OCI-LY7 (cell line): ENCODE data around the gene LRP5. TPM values are rescaled to one million over a fixed set of nuclear protein-coding genes. Genes with fewer than 3 reads are reported as not detected.

Source experiments
- BruUV-seq: library from RNA; stranded (reverse); fragments of 400-500 nt; replicated peaks from 2 replicates; lab custom pipeline; 2021; lab: Mats Ljungman, UMichigan
- CTCF ChIA-PET: fragments of 300-600 bp; sonication (Branson Sonifier 250); formaldehyde crosslinking; loops from one replicate; lab custom pipeline; 2022; ENCODE audit warnings: antibody characterized with exemption; ENCODE audit not compliant: unreplicated experiment; lab: Charles Lee
- POLR2A ChIA-PET: fragments of 300-600 bp; sonication (Branson Sonifier 250); formaldehyde crosslinking; loops from one replicate; lab custom pipeline; 2022; ENCODE audit warnings: antibody characterized with exemption; lab: Charles Lee
- DNase-seq: peaks from one replicate; pipeline ENCODE4 v3.0.0-alpha.2; 2015; ENCODE audit warnings: low spot score
- H2AFZ ChIP-seq: fragments of 200-600 bp; sonication (generic), shearing (Covaris generic); 2 replicates; pipeline ENCODE4 v1.6.1; 2014; ENCODE audit warnings: mild to moderate bottlenecking, antibody characterized with exemption, low read length, moderate library complexity
- H3K27ac ChIP-seq: fragments of 200-600 bp; sonication (generic); 2 replicates; pipeline ENCODE4 v1.5.1; 2014; ENCODE audit warnings: mixed run types, low read depth, mild to moderate bottlenecking, moderate library complexity, low read length, inconsistent platforms; ENCODE audit not compliant: poor library complexity, severe bottlenecking
- H3K36me3 ChIP-seq: fragments of 200-600 bp; sonication (generic); 2 replicates; pipeline ENCODE4 v1.6.1; 2014; ENCODE audit warnings: mild to moderate bottlenecking, antibody characterized with exemption, low read length, moderate library complexity, mixed read lengths; ENCODE audit not compliant: insufficient read depth
- H3K4me1 ChIP-seq: fragments of 200-600 bp; sonication (generic); 2 replicates; pipeline ENCODE4 v1.5.1; 2014; ENCODE audit warnings: mild to moderate bottlenecking, low read length; ENCODE audit not compliant: insufficient read depth, poor library complexity, severe bottlenecking
- H3K4me2 ChIP-seq: fragments of 200-600 bp; sonication (generic); 2 replicates; pipeline ENCODE4 v1.6.1; 2014; ENCODE audit warnings: mild to moderate bottlenecking, low read length
- H3K4me3 ChIP-seq: fragments of 200-600 bp; sonication (generic); 2 replicates; pipeline ENCODE4 v1.5.1; 2014; ENCODE audit warnings: mild to moderate bottlenecking, low read depth, low read length; ENCODE audit not compliant: poor library complexity, severe bottlenecking
- H3K79me2 ChIP-seq: fragments of 200-600 bp; sonication (generic); 2 replicates; pipeline ENCODE4 v1.6.1; 2016; ENCODE audit warnings: low read depth, mild to moderate bottlenecking, low read length, moderate library complexity, mixed read lengths; ENCODE audit not compliant: insufficient read depth
- H3K9me2 ChIP-seq: fragments of 200-600 bp; sonication (generic); 2 replicates; pipeline ENCODE4 v1.6.1; 2016; ENCODE audit warnings: mild to moderate bottlenecking, low read length, mixed read lengths; ENCODE audit not compliant: insufficient read depth
- H3K9me3 ChIP-seq: fragments of 200-600 bp; sonication (generic); 2 replicates; pipeline ENCODE4 v1.6.1; 2014; ENCODE audit warnings: mild to moderate bottlenecking, mixed run types, low read length, mixed read lengths
- H4K20me1 ChIP-seq: fragments of 200-600 bp; sonication (generic); 2 replicates; pipeline ENCODE4 v1.6.1; 2014; ENCODE audit warnings: mild to moderate bottlenecking, antibody characterized with exemption, low read length, moderate library complexity, mixed read lengths; ENCODE audit not compliant: insufficient read depth
- CTCF ChIP-seq: fragments of 200-600 bp; sonication (generic); conservative IDR thresholded peaks from 2 replicates; pipeline ENCODE4 v1.5.1; 2014; ENCODE audit warnings: mild to moderate bottlenecking, antibody characterized with exemption, low read length, moderate library complexity, mixed read lengths
- EZH2phosphoT487 ChIP-seq: fragments of 200-600 bp; sonication (generic); IDR thresholded peaks from 2 replicates; pipeline ENCODE4 v1.6.1; 2018; ENCODE audit warnings: low read depth, borderline replicate concordance, mild to moderate bottlenecking, mixed run types, antibody characterized with exemption, low read length, moderate library complexity, mixed read lengths
- intact Hi-C: fragments of 100-400 bp; cut with micrococcal nuclease; formaldehyde crosslinking; loops from one replicate; pipeline ENCODE4 v1.10.0; 2022; ENCODE audit not compliant: unreplicated experiment
- total RNA-seq, 2 experiments: library from RNA; depleted of rRNA in 1 of 2; stranded (reverse); fragments of >200 nt in 1 of 2; shearing (Covaris generic) in 1 of 2; gene quantifications; 2 replicates each; pipeline ENCODE4 v1.2.3, GENCODE V29; 2014 to 2022

Gene LRP5
- total RNA-seq, 2 experiments from 2014 or later, result 0.60 TPM; not detected in 1

GRCh38 chr11:68479390-68479789 lies 167.0 kb downstream of the LRP5 start:
- Histone ChIP-seq H3K27ac (no peak overlapping the region), H3K4me3 (no peak overlapping the region), H4K20me1 (peaks cover 6% of the 10 kb centered on the region; the same call in 1 of the 2 replicates), H3K36me3 (peaks cover 76% of the 10 kb centered on the region), H3K9me3 (peaks cover 29% of the 10 kb centered on the region), H3K4me1 (no peaks in the 10 kb centered on the region), H3K79me2 (peaks cover 85% of the 10 kb centered on the region), H2AFZ (no peak overlapping the region), H3K4me2 (no peak overlapping the region), H3K9me2 (no peaks in the 10 kb centered on the region)
- DNase-seq, result no peak
- ChIA-PET CTCF (interaction anchor here (0.5 kb wide), 1 partner anchor 1191 kb away, joined by 3 read pairs; no protein-coding TSS in a partner anchor), POLR2A (interaction anchor here (1.9 kb wide), 1 partner anchor 17 kb away, joined by 5 read pairs; no protein-coding TSS in a partner anchor)
- BruUV-seq, result no TSS peak
- intact Hi-C loops, result no loop called here
- TF ChIP-seq CTCF (no peak), EZH2phosphoT487 (no peak)

GRCh38 chr11:68480193-68480592 lies 167.8 kb downstream of the LRP5 start:
- TF ChIP-seq EZH2phosphoT487 (no peak), CTCF (no peak)
- POLR2A ChIA-PET, result interaction anchor here (0.6 to 1.9 kb wide), 3 partner anchors 9 to 18 kb away, joined by 3 to 5 read pairs (median 5); no protein-coding TSS in a partner anchor

GRCh38 chr11:68480852-68481510 lies 168.6 kb downstream of the LRP5 start:
- DNase-seq, result no peak
- no peak overlapping the region for H2AFZ ChIP-seq
- H3K27ac ChIP-seq, result no peak overlapping the region
- ChIA-PET CTCF (no interaction called here), POLR2A (interaction anchor here (0.6 to 1.9 kb wide), 4 partner anchors 10 to 76 kb away, joined by 3 to 8 read pairs (median 5); no protein-coding TSS in a partner anchor)
- no peaks in the 10 kb centered on the region for H3K9me2 ChIP-seq
- H4K20me1 ChIP-seq, result peaks cover 6% of the 10 kb centered on the region; the same call in 1 of the 2 replicates
- H3K4me3 ChIP-seq, result no peak overlapping the region
- TSS peak; percentile 21 for BruUV-seq
- no peaks in the 10 kb centered on the region for H3K4me1 ChIP-seq
- peaks cover 27% of the 10 kb centered on the region for H3K9me3 ChIP-seq
- peaks cover 96% of the 10 kb centered on the region for H3K79me2 ChIP-seq
- no peak for TF ChIP-seq CTCF
- no peak for TF ChIP-seq EZH2phosphoT487
- intact Hi-C loops, result no loop called here
- H3K4me2 ChIP-seq, result no peak overlapping the region
- peaks cover 73% of the 10 kb centered on the region for H3K36me3 ChIP-seq

More at GRCh38 chr11:68480193-68480592, 167.8 kb downstream of the LRP5 start:
- no peak overlapping the region for H2AFZ ChIP-seq
- no peak for DNase-seq
- H3K9me2 ChIP-seq, result no peaks in the 10 kb centered on the region
- H3K36me3 ChIP-seq, result peaks cover 76% of the 10 kb centered on the region
- H3K9me3 ChIP-seq, result peaks cover 27% of the 10 kb centered on the region
- peaks cover 89% of the 10 kb centered on the region for H3K79me2 ChIP-seq
- BruUV-seq, result no TSS peak
- CTCF ChIA-PET, result interaction anchor here (0.5 kb wide), 1 partner anchor 1190 kb away, joined by 3 read pairs; no protein-coding TSS in a partner anchor
- intact Hi-C loops, result no loop called here
- peaks cover 6% of the 10 kb centered on the region; the same call in 1 of the 2 replicates for H4K20me1 ChIP-seq
- no peaks in the 10 kb centered on the region for H3K4me1 ChIP-seq
- no peak overlapping the region for H3K4me3 ChIP-seq
- H3K4me2 ChIP-seq, result no peak overlapping the region
- H3K27ac ChIP-seq, result no peak overlapping the region
